BLaER1 (cell line): ENCODE data around the gene C8G.

Source experiments
- H3K27ac ChIP-seq: shearing (Covaris generic); formaldehyde crosslinking; 2 replicates; pipeline ENCODE4 v1.8.1; 2022
- H3K27me3 ChIP-seq: shearing (Covaris generic); formaldehyde crosslinking; 2 replicates; pipeline ENCODE4 v1.8.1; 2022
- H3K36me3 ChIP-seq: shearing (Covaris generic); formaldehyde crosslinking; 2 replicates; pipeline ENCODE4 v1.8.1; 2022
- H3K4me1 ChIP-seq: shearing (Covaris generic); formaldehyde crosslinking; 2 replicates; pipeline ENCODE4 v1.8.1; 2022
- H3K4me2 ChIP-seq: shearing (Covaris generic); formaldehyde crosslinking; 2 replicates; pipeline ENCODE4 v1.8.1; 2022
- H3K4me3 ChIP-seq: shearing (Covaris generic); formaldehyde crosslinking; 2 replicates; pipeline ENCODE4 v1.8.1; 2022
- H3K9ac ChIP-seq: shearing (Covaris generic); formaldehyde crosslinking; 2 replicates; pipeline ENCODE4 v1.8.1; 2022
- H3K9me3 ChIP-seq: shearing (Covaris generic); formaldehyde crosslinking; 2 replicates; pipeline ENCODE4 v1.8.1; 2022
- H4K20me1 ChIP-seq: shearing (Covaris generic); formaldehyde crosslinking; 2 replicates; pipeline ENCODE4 v1.8.1; 2022
- Cebpa-rat ChIP-seq: shearing (Covaris generic); IDR thresholded peaks from 2 replicates; pipeline ENCODE4 v1.8.1; 2022

The C8G gene

GRCh38 chr9:136980669-136981478, 35.8 kb downstream of the C8G start:
- H3K9me3 ChIP-seq, result no peaks in the 10 kb centered on the region
- H3K27ac ChIP-seq, result no peak overlapping the region
- no peaks in the 10 kb centered on the region for H4K20me1 ChIP-seq
- no peaks in the 10 kb centered on the region for H3K36me3 ChIP-seq
- H3K27me3 ChIP-seq, result peaks cover 39% of the 10 kb centered on the region
- TF ChIP-seq Cebpa-rat, result no peak
- no peak overlapping the region for H3K4me2 ChIP-seq
- H3K4me3 ChIP-seq, result no peak overlapping the region
- H3K9ac ChIP-seq, result no peak overlapping the region
- H3K4me1 ChIP-seq, result peaks cover 37% of the 10 kb centered on the region

- TF ChIP-seq Cebpa-rat, result no peak
- H3K27me3 ChIP-seq, result peaks cover 47% of the 10 kb centered on the region
- H3K4me1 ChIP-seq, result peaks cover 30% of the 10 kb centered on the region
- H4K20me1 ChIP-seq, result no peaks in the 10 kb centered on the region
- no peak overlapping the region for H3K4me2 ChIP-seq
- H3K9ac ChIP-seq, result no peak overlapping the region
- H3K9me3 ChIP-seq, result no peaks in the 10 kb centered on the region
- no peak overlapping the region for H3K4me3 ChIP-seq
- H3K27ac ChIP-seq, result no peak overlapping the region
- no peaks in the 10 kb centered on the region for H3K36me3 ChIP-seq
These were observed 36.7 kb downstream of the C8G start for GRCh38 chr9:136981588-136982231.

GRCh38 chr9:136982232-136983051, 37.4 kb downstream of the C8G start, which contains the start of gene LCNL1:
Gene LCNL1 (plus strand): TSS chr9:136982993. CDS start chr9:136983587, 594 bp downstream.
- Histone ChIP-seq H3K4me2 (peak within 1 kb of the TSS; percentile 26; the same call in 1 of the 2 replicates), H3K9ac (no peak within 1 kb of the TSS)

GRCh38 chr9:136983167-136983566, 38.1 kb downstream of the C8G start:
- Histone ChIP-seq H3K36me3 (no peaks in the 10 kb centered on the region), H3K4me3 (no peak overlapping the region), H3K9ac (no peak overlapping the region), H3K9me3 (no peaks in the 10 kb centered on the region), H3K27ac (no peak overlapping the region), H3K27me3 (peaks cover 53% of the 10 kb centered on the region), H4K20me1 (no peaks in the 10 kb centered on the region), H3K4me2 (peak overlapping the region; percentile 26; the same call in 1 of the 2 replicates), H3K4me1 (peaks cover 23% of the 10 kb centered on the region)
- TF ChIP-seq Cebpa-rat, result no peak

More at GRCh38 chr9:136982232-136983051, 37.4 kb downstream of the C8G start, which contains the start of gene LCNL1:
- H3K9me3 ChIP-seq, result no peaks in the 10 kb centered on the region
- no peaks in the 10 kb centered on the region for H3K36me3 ChIP-seq
- no peak within 1 kb of the TSS for H3K27ac ChIP-seq
- no peaks in the 10 kb centered on the region for H4K20me1 ChIP-seq
- H3K27me3 ChIP-seq, result peaks cover 53% of the 10 kb centered on the region
- no peak within 1 kb of the TSS for H3K4me3 ChIP-seq
- no peak for TF ChIP-seq Cebpa-rat
- peaks cover 24% of the 10 kb centered on the region for H3K4me1 ChIP-seq

- Histone ChIP-seq H3K4me1 (peaks cover 23% of the 10 kb centered on the region), H3K36me3 (no peaks in the 10 kb centered on the region), H3K9me3 (no peaks in the 10 kb centered on the region), H3K4me3 (no peak overlapping the region), H3K4me2 (peak overlapping the region; percentile 26; the same call in 1 of the 2 replicates), H3K9ac (no peak overlapping the region), H4K20me1 (no peaks in the 10 kb centered on the region), H3K27ac (no peak overlapping the region), H3K27me3 (peaks cover 53% of the 10 kb centered on the region)
- TF ChIP-seq Cebpa-rat, result no peak
These were observed 38.7 kb downstream of the C8G start for GRCh38 chr9:136983656-136984314.

- peaks cover 53% of the 10 kb centered on the region for H3K27me3 ChIP-seq
- H3K4me2 ChIP-seq, result no peak overlapping the region
- H3K4me1 ChIP-seq, result peaks cover 15% of the 10 kb centered on the region
- no peaks in the 10 kb centered on the region for H3K36me3 ChIP-seq
- no peak overlapping the region for H3K27ac ChIP-seq
- H4K20me1 ChIP-seq, result no peaks in the 10 kb centered on the region
- H3K4me3 ChIP-seq, result no peak overlapping the region
- TF ChIP-seq Cebpa-rat, result no peak
- H3K9ac ChIP-seq, result no peak overlapping the region
- H3K9me3 ChIP-seq, result no peaks in the 10 kb centered on the region
These were observed 39.5 kb downstream of the C8G start for GRCh38 chr9:136984464-136985026.

GRCh38 chr9:136985027-136985602, 40.1 kb downstream of the C8G start:
- TF ChIP-seq Cebpa-rat, result no peak
- Histone ChIP-seq H3K36me3 (no peaks in the 10 kb centered on the region), H3K9me3 (no peaks in the 10 kb centered on the region), H3K4me2 (no peak overlapping the region), H3K9ac (no peak overlapping the region), H3K4me1 (peaks cover 10% of the 10 kb centered on the region), H4K20me1 (no peaks in the 10 kb centered on the region), H3K27ac (no peak overlapping the region), H3K4me3 (no peak overlapping the region), H3K27me3 (peaks cover 53% of the 10 kb centered on the region)

GRCh38 chr9:136985853-136986252, 40.8 kb downstream of the C8G start:
- Histone ChIP-seq H3K27me3 (peaks cover 53% of the 10 kb centered on the region), H3K27ac (no peak overlapping the region), H3K4me2 (no peak overlapping the region), H3K4me1 (peaks cover 10% of the 10 kb centered on the region), H3K9ac (no peak overlapping the region), H3K4me3 (no peak overlapping the region), H3K36me3 (no peaks in the 10 kb centered on the region), H4K20me1 (no peaks in the 10 kb centered on the region), H3K9me3 (no peaks in the 10 kb centered on the region)
- TF ChIP-seq Cebpa-rat, result no peak

GRCh38 chr9:136988872-136989271, 43.8 kb downstream of the C8G start:
- no peak overlapping the region for H3K9ac ChIP-seq
- H3K36me3 ChIP-seq, result peaks cover 8% of the 10 kb centered on the region

More at GRCh38 chr9:136988872-136989271, 43.8 kb downstream of the C8G start:
- no peak for TF ChIP-seq Cebpa-rat
- Histone ChIP-seq H4K20me1 (peaks cover 14% of the 10 kb centered on the region), H3K27ac (no peak overlapping the region), H3K27me3 (peaks cover 35% of the 10 kb centered on the region), H3K4me2 (no peak overlapping the region), H3K9me3 (no peaks in the 10 kb centered on the region), H3K4me3 (no peak overlapping the region), H3K4me1 (peaks cover 20% of the 10 kb centered on the region)
